GM12875 (cell line): ENCODE measurements around the gene PPM1L.

Experiments
- H3K4me3 ChIP-seq: one replicate; pipeline ENCODE4 v1.5.1; 2011; ENCODE audit warnings: low read depth, low read length, control low read depth
- CTCF ChIP-seq: IDR thresholded peaks from 2 replicates; pipeline ENCODE4 v1.5.1; 2011; ENCODE audit warnings: low read depth, mild to moderate bottlenecking, control low read depth, inconsistent platforms, low read length, moderate library complexity, borderline replicate concordance; ENCODE audit not compliant: insufficient read depth

Gene PPM1L

GRCh38 chr3:161049683-161050248 is 293.7 kb downstream of the PPM1L start:
- TF ChIP-seq CTCF = no peak
- H3K4me3 ChIP-seq = no peak overlapping the region

DNA sequence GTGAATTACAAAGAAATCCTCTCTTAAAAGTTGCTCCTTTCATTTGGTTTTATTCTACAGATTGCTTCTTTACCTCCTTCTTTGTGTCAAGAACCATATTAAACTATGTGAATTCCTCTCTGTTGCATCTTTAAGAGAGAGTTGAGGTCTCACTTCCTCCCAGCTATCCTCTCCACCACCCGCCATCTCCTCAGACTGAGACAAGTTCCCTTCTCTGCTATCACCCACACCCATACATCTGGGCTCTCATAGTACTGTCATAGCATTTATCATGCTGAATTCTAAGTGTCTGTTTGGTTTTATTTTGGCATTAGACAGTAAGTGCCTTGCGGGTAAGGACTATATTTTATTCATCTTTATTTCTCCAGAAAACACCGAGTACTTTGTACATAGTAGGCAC is 294.9 kb downstream of the PPM1L start:
- no peak for TF ChIP-seq CTCF

DNA sequence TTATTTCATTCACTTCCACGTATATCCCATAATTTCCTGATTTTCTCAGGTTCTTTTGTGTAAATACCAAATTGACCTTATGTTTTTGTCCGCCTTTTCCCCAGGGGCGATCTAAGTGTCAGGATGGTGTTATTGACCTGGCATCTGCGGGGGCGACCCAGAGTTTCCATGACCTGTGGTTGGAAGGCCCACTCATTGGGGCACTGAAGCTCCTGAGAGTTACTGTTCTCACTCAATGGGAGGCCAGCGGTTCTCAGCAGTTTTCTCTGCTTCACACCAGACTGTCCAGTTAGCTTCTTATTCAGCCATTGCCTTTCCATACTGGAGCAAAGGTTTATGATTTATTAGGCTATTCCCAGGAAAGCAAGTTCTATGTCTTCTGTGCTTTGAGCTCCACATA is 295.8 kb downstream of the PPM1L start:
- no peak for TF ChIP-seq CTCF
- H3K4me3 ChIP-seq = no peak overlapping the region

More for the DNA sequence above, 294.9 kb downstream of the PPM1L start:
- H3K4me3 ChIP-seq = no peak overlapping the region

DNA sequence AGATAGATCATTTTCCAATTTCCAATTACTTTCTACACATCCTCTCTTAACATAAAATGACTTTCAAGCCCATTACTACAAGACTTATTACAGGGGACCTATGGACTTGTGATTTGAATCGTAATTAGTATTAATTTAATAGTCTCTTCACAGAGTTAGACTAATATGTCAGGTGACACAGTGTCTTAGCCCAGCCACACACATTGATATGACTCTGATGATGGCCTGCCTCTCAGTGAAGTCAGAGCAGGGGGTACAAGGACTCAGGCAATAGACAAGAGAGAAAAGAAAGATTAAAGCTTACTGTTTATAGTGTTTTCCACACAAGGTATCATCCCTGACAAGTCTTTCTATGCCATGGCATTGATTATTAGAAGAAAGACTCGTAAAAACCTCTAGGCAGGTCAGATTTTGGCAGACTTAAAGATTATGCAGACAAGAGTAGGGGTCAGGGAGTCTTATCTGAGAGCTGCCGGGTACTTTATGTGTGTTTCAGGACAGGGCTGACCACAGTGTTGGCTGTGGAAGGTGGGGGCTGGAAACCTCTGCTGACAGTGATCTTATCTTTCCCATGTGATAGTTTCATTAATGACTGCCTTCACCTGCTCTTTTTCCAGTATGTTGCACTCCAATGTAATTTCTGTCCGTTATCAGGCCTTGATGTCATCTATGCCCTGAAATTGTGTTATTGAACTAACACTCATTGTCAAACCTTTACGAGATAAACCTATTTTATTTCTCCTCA is 299.0 kb downstream of the PPM1L start:
- no peak overlapping the region for H3K4me3 ChIP-seq
- no peak for TF ChIP-seq CTCF

DNA sequence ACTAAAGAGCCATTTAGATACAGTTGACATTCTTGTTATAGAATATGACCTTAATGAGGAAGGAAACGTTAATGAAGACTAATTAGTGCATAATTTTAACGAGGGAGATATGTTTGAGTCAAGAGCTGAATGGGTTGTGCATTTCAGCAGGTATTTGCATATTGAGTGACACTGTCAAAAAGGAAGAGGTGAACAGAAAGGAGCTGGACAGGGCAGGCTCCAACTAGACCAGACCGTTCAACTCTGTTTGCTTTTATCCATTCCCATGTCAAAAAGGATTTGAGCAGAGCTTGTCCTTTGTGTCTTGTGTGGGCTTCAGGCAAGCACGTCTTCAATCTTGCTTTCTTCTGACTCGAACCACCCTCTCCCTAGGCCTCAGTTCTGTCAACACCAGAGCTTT is 308.4 kb downstream of the PPM1L start:
- no peak for TF ChIP-seq CTCF
- H3K4me3 ChIP-seq = no peak overlapping the region

GRCh38 chr3:161066930-161067329 is 310.9 kb downstream of the PPM1L start:
- H3K4me3 ChIP-seq = no peak overlapping the region
- no peak for TF ChIP-seq CTCF

DNA sequence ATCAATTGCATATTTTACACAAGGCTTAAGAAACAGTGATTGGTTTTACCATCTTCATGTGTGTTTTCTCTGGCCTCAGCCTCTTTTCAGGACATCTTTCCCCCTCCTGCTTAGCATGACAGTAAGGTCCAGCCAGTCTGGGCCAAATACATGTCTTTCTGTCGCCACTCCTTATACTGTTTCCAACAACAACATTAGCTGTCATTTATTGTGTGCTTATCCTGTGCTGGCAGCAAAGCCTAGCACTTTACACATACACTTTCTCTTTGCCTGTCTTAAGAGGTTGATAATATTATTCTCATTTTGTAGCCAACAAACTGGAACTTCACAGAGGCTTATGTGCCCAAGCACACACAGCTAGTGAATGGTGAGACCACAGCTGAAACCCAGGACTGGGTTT is 311.3 kb downstream of the PPM1L start:
- H3K4me3 ChIP-seq = no peak overlapping the region

More for the DNA sequence above, 311.3 kb downstream of the PPM1L start:
- no peak for TF ChIP-seq CTCF
